KMS-11 (cell line): ENCODE results near the gene ANKS6.

Experiments
- H2AFZ ChIP-seq: fragments of 200-600 bp; sonication (generic); 2 replicates; pipeline ENCODE4 v1.6.1; 2016; ENCODE audit warnings: antibody characterized with exemption, mixed run types, low read depth
- H3K27ac ChIP-seq: fragments of 200-600 bp; sonication (generic); 2 replicates; pipeline ENCODE4 v1.6.1; 2016; ENCODE audit warnings: mild to moderate bottlenecking, mixed run types
- H3K27me3 ChIP-seq: fragments of 200-600 bp; sonication (generic); 2 replicates; pipeline ENCODE4 v1.6.1; 2017; ENCODE audit warnings: mild to moderate bottlenecking, low read depth, mixed run types, moderate library complexity; ENCODE audit not compliant: insufficient read depth
- H3K36me3 ChIP-seq: fragments of 200-600 bp; sonication (generic); 2 replicates; pipeline ENCODE4 v1.6.1; 2017; ENCODE audit warnings: mild to moderate bottlenecking, mixed run types; ENCODE audit not compliant: insufficient read depth
- H3K4me1 ChIP-seq: fragments of 200-600 bp; sonication (generic); 2 replicates; pipeline ENCODE4 v1.6.1; 2016; ENCODE audit warnings: mild to moderate bottlenecking, low read depth, mixed run types; ENCODE audit not compliant: poor library complexity, severe bottlenecking
- H3K4me2 ChIP-seq: fragments of 200-600 bp; sonication (generic); 2 replicates; pipeline ENCODE4 v1.7.0; 2016; ENCODE audit warnings: mild to moderate bottlenecking, mixed run types
- H3K4me3 ChIP-seq: fragments of 200-600 bp; sonication (generic); IDR thresholded peaks from 2 replicates; pipeline ENCODE4 v1.6.1; 2017; ENCODE audit warnings: low read depth, low read length, mixed read lengths; ENCODE audit not compliant: insufficient read depth
- H3K79me2 ChIP-seq: fragments of 200-600 bp; sonication (generic); 2 replicates; pipeline ENCODE4 v1.6.1; 2016; ENCODE audit warnings: low read depth, mixed run types; ENCODE audit not compliant: insufficient read depth
- H3K9ac ChIP-seq: fragments of 200-600 bp; sonication (generic); 2 replicates; pipeline ENCODE4 v1.6.1; 2016; ENCODE audit warnings: mild to moderate bottlenecking, mixed run types
- H4K20me1 ChIP-seq: fragments of 200-600 bp; sonication (generic); 2 replicates; pipeline ENCODE4 v1.6.1; 2016; ENCODE audit warnings: mild to moderate bottlenecking, mixed run types; ENCODE audit not compliant: insufficient read depth
- TF ChIP-seq, protein P1 (sequence below): fragments of 200-600 bp; sonication (generic); conservative IDR thresholded peaks from 2 replicates; pipeline ENCODE4 v1.6.1; 2017; ENCODE audit warnings: low read depth, mild to moderate bottlenecking, antibody characterized with exemption, low read length, moderate library complexity, mixed read lengths

The ANKS6 gene

GRCh38 chr9:98783518-98784226, 12.7 kb downstream of the ANKS6 start:
- TF ChIP-seq, protein P1, sequence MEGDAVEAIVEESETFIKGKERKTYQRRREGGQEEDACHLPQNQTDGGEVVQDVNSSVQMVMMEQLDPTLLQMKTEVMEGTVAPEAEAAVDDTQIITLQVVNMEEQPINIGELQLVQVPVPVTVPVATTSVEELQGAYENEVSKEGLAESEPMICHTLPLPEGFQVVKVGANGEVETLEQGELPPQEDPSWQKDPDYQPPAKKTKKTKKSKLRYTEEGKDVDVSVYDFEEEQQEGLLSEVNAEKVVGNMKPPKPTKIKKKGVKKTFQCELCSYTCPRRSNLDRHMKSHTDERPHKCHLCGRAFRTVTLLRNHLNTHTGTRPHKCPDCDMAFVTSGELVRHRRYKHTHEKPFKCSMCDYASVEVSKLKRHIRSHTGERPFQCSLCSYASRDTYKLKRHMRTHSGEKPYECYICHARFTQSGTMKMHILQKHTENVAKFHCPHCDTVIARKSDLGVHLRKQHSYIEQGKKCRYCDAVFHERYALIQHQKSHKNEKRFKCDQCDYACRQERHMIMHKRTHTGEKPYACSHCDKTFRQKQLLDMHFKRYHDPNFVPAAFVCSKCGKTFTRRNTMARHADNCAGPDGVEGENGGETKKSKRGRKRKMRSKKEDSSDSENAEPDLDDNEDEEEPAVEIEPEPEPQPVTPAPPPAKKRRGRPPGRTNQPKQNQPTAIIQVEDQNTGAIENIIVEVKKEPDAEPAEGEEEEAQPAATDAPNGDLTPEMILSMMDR: no peak
- no peaks in the 10 kb centered on the region for H3K36me3 ChIP-seq
- no peaks in the 10 kb centered on the region for H4K20me1 ChIP-seq
- no peaks in the 10 kb centered on the region for H3K27me3 ChIP-seq
- no peak overlapping the region for H2AFZ ChIP-seq
- no peaks in the 10 kb centered on the region for H3K4me1 ChIP-seq
- H3K4me3 ChIP-seq: no peak overlapping the region
- H3K27ac ChIP-seq: no peak overlapping the region
- H3K79me2 ChIP-seq: no peaks in the 10 kb centered on the region
- H3K9ac ChIP-seq: no peak overlapping the region
- H3K4me2 ChIP-seq: no peak overlapping the region

DNA sequence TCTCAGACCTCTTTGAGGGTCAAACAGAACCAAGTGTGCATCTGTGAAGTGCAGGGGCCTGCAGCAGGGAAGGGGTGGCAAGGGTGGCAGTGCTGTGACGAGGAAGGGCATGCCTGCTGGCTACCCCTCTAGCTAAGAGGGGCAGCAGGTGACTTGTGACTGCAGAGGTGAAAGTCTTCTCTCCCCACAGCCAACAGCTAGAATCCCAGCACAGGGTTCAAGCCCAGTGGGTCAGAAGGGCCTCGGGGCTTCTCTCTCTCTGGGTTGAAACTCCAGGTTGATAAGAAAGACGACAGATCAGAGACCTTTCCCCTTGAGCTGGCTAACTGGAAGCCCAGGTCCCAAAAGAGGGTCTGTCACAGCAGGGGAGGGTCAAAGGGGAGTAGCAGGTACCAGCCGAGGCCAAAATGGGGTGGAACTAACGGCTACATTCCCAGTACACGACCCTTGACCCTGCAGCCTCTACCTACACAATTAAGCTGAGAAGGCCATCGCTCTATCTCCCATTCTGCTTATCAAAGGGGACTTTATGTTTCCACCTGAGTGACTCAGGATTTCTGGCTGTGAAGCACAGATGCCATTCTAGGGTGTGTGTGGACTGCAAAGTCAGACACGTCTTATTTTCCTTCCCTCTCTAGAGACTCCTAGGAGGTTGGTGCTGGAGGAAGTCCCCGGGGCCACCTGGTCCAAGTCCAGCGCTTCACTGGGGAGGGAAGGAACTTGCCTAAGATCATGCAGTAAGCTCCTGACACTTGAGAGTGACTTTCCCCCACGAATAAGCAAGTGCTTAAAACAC, 14.6 kb downstream of the ANKS6 start:
- Histone ChIP-seq H3K27me3 (no peaks in the 10 kb centered on the region), H3K4me2 (no peak overlapping the region), H3K4me1 (no peaks in the 10 kb centered on the region), H3K36me3 (no peaks in the 10 kb centered on the region), H3K79me2 (no peaks in the 10 kb centered on the region), H2AFZ (no peak overlapping the region), H3K4me3 (no peak overlapping the region), H3K27ac (no peak overlapping the region), H4K20me1 (no peaks in the 10 kb centered on the region), H3K9ac (no peak overlapping the region)
- TF ChIP-seq, protein P1: no peak

GRCh38 chr9:98780059-98780749, 16.2 kb downstream of the ANKS6 start:
- Histone ChIP-seq H3K4me1 (no peaks in the 10 kb centered on the region), H3K4me3 (no peak overlapping the region), H3K9ac (no peak overlapping the region), H3K4me2 (no peak overlapping the region), H3K36me3 (no peaks in the 10 kb centered on the region), H3K27me3 (no peaks in the 10 kb centered on the region), H2AFZ (no peak overlapping the region), H3K79me2 (no peaks in the 10 kb centered on the region), H3K27ac (no peak overlapping the region), H4K20me1 (no peaks in the 10 kb centered on the region)
- TF ChIP-seq, protein P1: no peak

- Histone ChIP-seq H3K27ac (no peak overlapping the region), H3K4me2 (no peak overlapping the region), H3K4me1 (no peaks in the 10 kb centered on the region), H3K9ac (no peak overlapping the region), H3K36me3 (no peaks in the 10 kb centered on the region), H3K4me3 (no peak overlapping the region), H3K27me3 (no peaks in the 10 kb centered on the region), H3K79me2 (no peaks in the 10 kb centered on the region), H4K20me1 (no peaks in the 10 kb centered on the region), H2AFZ (no peak overlapping the region)
- TF ChIP-seq, protein P1: no peak
Observed at GRCh38 chr9:98778711-98779530, 17.4 kb downstream of the ANKS6 start.
